ENCODE measurements around the gene TRIM63. TPM values are rescaled to one million over a fixed set of nuclear protein-coding genes. Genes with fewer than 3 reads are reported as not detected.
A peak's percentile ranks its signal among the peaks of the same experiment; 100 is the strongest.

The TRIM63 gene
- polyA plus RNA-seq, 1 of the 3 experiments (the other 2 are of a cell fraction): not detected

DNA sequence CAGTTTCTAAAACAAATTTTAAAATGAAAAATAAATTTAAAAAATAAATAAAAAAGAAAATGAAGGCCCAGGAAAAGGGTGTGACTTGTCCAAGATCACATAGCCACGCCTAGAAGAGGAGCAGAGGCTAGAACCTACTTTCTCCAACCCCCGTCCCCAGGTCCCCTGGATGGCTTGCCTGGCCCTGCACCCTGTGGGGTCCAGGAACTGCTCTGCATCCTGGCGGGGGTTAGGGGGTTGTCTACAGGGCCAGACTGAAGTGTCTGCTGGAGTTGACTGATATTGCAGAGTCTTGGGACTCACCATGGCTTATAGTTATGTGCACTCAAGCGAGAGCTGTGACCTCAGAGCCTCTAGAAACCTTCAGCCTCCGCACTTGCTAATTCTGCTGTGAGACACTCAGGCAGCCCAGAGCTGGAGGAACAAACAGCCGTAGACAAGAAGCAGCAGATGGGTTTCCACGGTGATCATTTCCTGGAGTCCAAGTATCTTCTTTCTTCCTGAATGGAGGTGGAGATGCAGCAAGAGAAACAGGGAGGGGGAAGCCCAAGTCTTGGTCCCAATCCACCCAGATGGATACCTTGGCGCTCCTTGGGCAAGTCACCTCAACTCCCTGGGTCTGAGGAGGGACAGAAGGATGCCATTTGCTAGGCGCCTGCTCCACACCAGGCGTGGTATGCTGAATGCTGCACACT, 51.0 kb downstream of the TRIM63 start:
- no peaks in the 10 kb centered on the region for H3K9me2 ChIP-seq
- no peak overlapping the region for H3K4me3 ChIP-seq (ENCODE audit: low read depth in 2 of 2, low read length in 1 of 2)
- H2AFZ ChIP-seq (ENCODE audit: low read depth): no peak overlapping the region
- H3K27ac ChIP-seq (ENCODE audit: low read depth in 2 of 2, low read length in 1 of 2): no peak overlapping the region
- ChIA-PET POLR2A (interaction anchor here (0.9 kb wide), 1 partner anchor 185 kb away, joined by 3 read pairs; no protein-coding TSS in a partner anchor), CTCF (interaction anchor here (2.0 to 2.2 kb wide), 2 partner anchors 11 to 121 kb away, joined by 7 to 10 read pairs; no protein-coding TSS in a partner anchor)
- no peaks in the 10 kb centered on the region for H3K79me2 ChIP-seq (ENCODE audit: insufficient read depth)
- H3K9me3 ChIP-seq: no peaks in the 10 kb centered on the region
- peak overlapping the region; percentile 54; the same call in 1 of the 2 replicates for H3K4me2 ChIP-seq
- H3F3A ChIP-seq (replicated peaks; ENCODE audit: insufficient read depth): no peaks in the 10 kb centered on the region
- H4K20me1 ChIP-seq (ENCODE audit: insufficient read depth): no peaks in the 10 kb centered on the region
- TF ChIP-seq MXI1 (IDR thresholded peaks at IDR 0.05; ENCODE audit: low read depth, low read length): no peak
- TF ChIP-seq YY1 (IDR thresholded peaks at IDR 0.05; ENCODE audit: low read depth): no peak
- TF ChIP-seq EP300 (IDR thresholded peaks at IDR 0.05; ENCODE audit: borderline replicate concordance in 1 of 2, low read depth in 1 of 2, low read length in 1 of 2): no peak
- TF ChIP-seq PBX3 (IDR thresholded peaks at IDR 0.05): no peak
- TF ChIP-seq RAD21 (IDR thresholded peaks at IDR 0.05; ENCODE audit: low read length): no peak
- TF ChIP-seq FOSL2 (IDR thresholded peaks at IDR 0.05; ENCODE audit: borderline replicate concordance, low read depth): no peak
- no peak overlapping the region for H3K9ac ChIP-seq
- no peak for DNase-seq
- H3K4me1 ChIP-seq (ENCODE audit: control insufficient read depth in 1 of 2, insufficient read depth in 2 of 2, low read depth in 1 of 2, low read length in 1 of 2): peaks cover 8 to 30% of the 10 kb centered on the region in 2 experiments; a peak in 2 of 4 replicates
- WGBS (ENCODE audit: low lambda C conversion rate): 78% methylated on average over 10 of the region's 10 CpGs
- no peaks in the 10 kb centered on the region for H3K36me3 ChIP-seq (replicated peaks in 1 of 2; ENCODE audit: control insufficient read depth in 1 of 2, insufficient read depth in 2 of 2, low read length in 1 of 2)
- no peaks in the 10 kb centered on the region for H3K27me3 ChIP-seq (ENCODE audit: insufficient read depth)

DNA sequence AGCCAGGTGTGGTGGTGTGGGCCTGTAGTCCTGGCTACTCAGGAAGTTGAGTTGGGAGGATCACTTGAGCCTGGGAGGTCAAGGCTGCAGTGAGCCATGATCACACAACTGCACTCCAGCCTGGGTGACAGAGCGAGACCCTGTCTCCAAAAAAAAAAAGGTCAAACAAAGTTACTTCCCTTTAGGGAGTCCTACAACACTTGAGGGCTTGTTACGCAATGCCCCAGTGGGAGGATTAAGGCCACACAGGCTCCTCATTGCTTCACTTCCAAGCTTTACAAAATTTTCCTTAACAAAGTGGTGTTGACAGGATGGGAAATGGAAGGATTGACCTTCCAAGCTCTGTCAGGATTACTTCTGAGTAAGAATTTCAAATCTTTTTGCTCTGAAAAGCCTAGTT, 52.1 kb downstream of the TRIM63 start:
- Histone ChIP-seq H3K9me3 (no peaks in the 10 kb centered on the region), H3K4me3 (ENCODE audit: low read depth in 2 of 2, low read length in 1 of 2) (no peak overlapping the region), H2AFZ (ENCODE audit: low read depth) (no peak overlapping the region), H3K36me3 (replicated peaks in 1 of 2; ENCODE audit: control insufficient read depth in 1 of 2, insufficient read depth in 2 of 2, low read length in 1 of 2) (no peaks in the 10 kb centered on the region), H3K27ac (ENCODE audit: low read depth in 2 of 2, low read length in 1 of 2) (no peak overlapping the region), H4K20me1 (ENCODE audit: insufficient read depth) (no peaks in the 10 kb centered on the region), H3K9ac (no peak overlapping the region), H3K27me3 (ENCODE audit: insufficient read depth) (no peaks in the 10 kb centered on the region), H3K79me2 (ENCODE audit: insufficient read depth) (no peaks in the 10 kb centered on the region), H3K4me1 (ENCODE audit: control insufficient read depth in 1 of 2, insufficient read depth in 2 of 2, low read depth in 1 of 2, low read length in 1 of 2) (peaks cover 8 to 20% of the 10 kb centered on the region in 2 experiments; a peak in 2 of 4 replicates), H3F3A (replicated peaks; ENCODE audit: insufficient read depth) (no peaks in the 10 kb centered on the region), H3K4me2 (no peak overlapping the region), H3K9me2 (no peaks in the 10 kb centered on the region)
- 100% methylated on average over 2 of the region's 2 CpGs for WGBS (ENCODE audit: low lambda C conversion rate)
- ChIA-PET CTCF (no interaction called here), POLR2A (no interaction called here)
- no peak for DNase-seq
- no peak for TF ChIP-seq RAD21 (IDR thresholded peaks at IDR 0.05; ENCODE audit: low read length)
- TF ChIP-seq PBX3 (IDR thresholded peaks at IDR 0.05): no peak
- TF ChIP-seq, protein P1, sequence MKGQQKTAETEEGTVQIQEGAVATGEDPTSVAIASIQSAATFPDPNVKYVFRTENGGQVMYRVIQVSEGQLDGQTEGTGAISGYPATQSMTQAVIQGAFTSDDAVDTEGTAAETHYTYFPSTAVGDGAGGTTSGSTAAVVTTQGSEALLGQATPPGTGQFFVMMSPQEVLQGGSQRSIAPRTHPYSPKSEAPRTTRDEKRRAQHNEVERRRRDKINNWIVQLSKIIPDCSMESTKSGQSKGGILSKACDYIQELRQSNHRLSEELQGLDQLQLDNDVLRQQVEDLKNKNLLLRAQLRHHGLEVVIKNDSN (IDR thresholded peaks at IDR 0.05; ENCODE audit: borderline replicate concordance, low read depth): no peak
- TF ChIP-seq, protein P2, sequence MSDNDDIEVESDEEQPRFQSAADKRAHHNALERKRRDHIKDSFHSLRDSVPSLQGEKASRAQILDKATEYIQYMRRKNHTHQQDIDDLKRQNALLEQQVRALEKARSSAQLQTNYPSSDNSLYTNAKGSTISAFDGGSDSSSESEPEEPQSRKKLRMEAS (IDR thresholded peaks at IDR 0.05; ENCODE audit: low read depth): no peak
- TF ChIP-seq CHD2 (IDR thresholded peaks at IDR 0.05; ENCODE audit: low read length, partially characterized antibody): no peak
- TF ChIP-seq RXRA (IDR thresholded peaks at IDR 0.05; ENCODE audit: borderline replicate concordance, low read depth): no peak
- no peak for TF ChIP-seq RFX5 (IDR thresholded peaks at IDR 0.05; ENCODE audit: low read length)
- no peak for TF ChIP-seq REST (IDR thresholded peaks at IDR 0.05; ENCODE audit: low read depth, low read length)
- TF ChIP-seq, protein P3, sequence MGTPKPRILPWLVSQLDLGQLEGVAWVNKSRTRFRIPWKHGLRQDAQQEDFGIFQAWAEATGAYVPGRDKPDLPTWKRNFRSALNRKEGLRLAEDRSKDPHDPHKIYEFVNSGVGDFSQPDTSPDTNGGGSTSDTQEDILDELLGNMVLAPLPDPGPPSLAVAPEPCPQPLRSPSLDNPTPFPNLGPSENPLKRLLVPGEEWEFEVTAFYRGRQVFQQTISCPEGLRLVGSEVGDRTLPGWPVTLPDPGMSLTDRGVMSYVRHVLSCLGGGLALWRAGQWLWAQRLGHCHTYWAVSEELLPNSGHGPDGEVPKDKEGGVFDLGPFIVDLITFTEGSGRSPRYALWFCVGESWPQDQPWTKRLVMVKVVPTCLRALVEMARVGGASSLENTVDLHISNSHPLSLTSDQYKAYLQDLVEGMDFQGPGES (IDR thresholded peaks at IDR 0.05; ENCODE audit: low read depth, low read length): no peak
- no peak for TF ChIP-seq EP300 (IDR thresholded peaks at IDR 0.05; ENCODE audit: borderline replicate concordance in 1 of 2, low read depth in 1 of 2, low read length in 1 of 2)
- TF ChIP-seq EZH2phosphoT487 (IDR thresholded peaks at IDR 0.05; ENCODE audit: borderline replicate concordance, low read depth): no peak
- no peak for TF ChIP-seq SIN3A (IDR thresholded peaks at IDR 0.05; ENCODE audit: borderline replicate concordance, low read depth, low read length)
- no peak for TF ChIP-seq NFIC (IDR thresholded peaks at IDR 0.05; ENCODE audit: borderline replicate concordance)
- no peak for TF ChIP-seq FOSL2 (IDR thresholded peaks at IDR 0.05; ENCODE audit: borderline replicate concordance, low read depth)
- no peak for TF ChIP-seq FOXJ3 (CRISPR knock-in tag; IDR thresholded peaks at IDR 0.05)

Data from SK-N-SH (cell line).